Prostate gland (tissue), 2 donors: Measurements from ENCODE around the gene CLDN7. TPM values are rescaled to one million over a fixed set of nuclear protein-coding genes. Genes with fewer than 3 reads are reported as not detected.

ENCODE experiments used
- DNase-seq: peaks from one replicate; pipeline ENCODE4 v3.0.0-alpha.2; 2019; ENCODE audit warnings: low spot score
- H3K27ac ChIP-seq, 2 donors: fragments of 200-600 bp; sonication (generic); 2 replicates each; pipeline ENCODE4 v1.5.1; 2017 to 2019
- H3K27me3 ChIP-seq: fragments of 200-600 bp; sonication (generic); replicated peaks from 2 replicates; pipeline ENCODE4 v1.5.1; 2019; ENCODE audit not compliant: insufficient read depth
- H3K36me3 ChIP-seq, 2 donors: fragments of 200-600 bp; sonication (generic); 1 replicate in 1 of 2; 2 replicates in 1 of 2; pipeline versions ENCODE4 v1.5.1 to v1.8.1; 2017 to 2019
- H3K4me1 ChIP-seq: fragments of 200-600 bp; sonication (generic); replicated peaks from 2 replicates; pipeline ENCODE4 v1.5.1; 2019
- H3K4me3 ChIP-seq, 2 donors: fragments of 200-600 bp; sonication (generic); 2 replicates each; pipeline ENCODE4 v1.5.1; 2017 to 2019
- H3K9me3 ChIP-seq: fragments of 200-600 bp; sonication (generic); 2 replicates; pipeline ENCODE4 v1.5.1; 2017
- POLR2A ChIP-seq: fragments of 450-650 bp; IDR thresholded peaks from one replicate; pipeline ENCODE4 v1.6.1; 2016; ENCODE audit warnings: antibody characterized with exemption, mild to moderate bottlenecking
- POLR2AphosphoS5 ChIP-seq: sonication (generic); formaldehyde crosslinking; IDR thresholded peaks from one replicate; pipeline ENCODE4 v1.6.1; 2017; ENCODE audit warnings: antibody characterized with exemption
- WGBS: methylation state at CpG from one replicate; pipeline ENCODE4 v1.1.5; 2018; 5-methylcytosine and 5-hydroxymethylcytosine counted together
- intact Hi-C: fragments of 100-400 bp; cut with DNase I; formaldehyde crosslinking; loops from one replicate; pipeline ENCODE4 v1.14.2; 2022
- total RNA-seq, 2 donors: library from RNA; depleted of rRNA; stranded (reverse); fragments of >200 nt; gene quantifications; one replicate each; pipeline ENCODE4 v1.1.0, GENCODE V29; 2016
- TF ChIP-seq, protein P1 (sequence below), 4 experiments: fragments of 200-600 bp in 2 of 4; fragments of 450-650 bp in 2 of 4; sonication (generic) in 2 of 4; IDR thresholded peaks; 1 replicate in 3 of 4; 2 replicates in 1 of 4; pipeline ENCODE4 v1.5.1; 2016 to 2019; ENCODE audit warnings: antibody characterized with exemption in 4 of 4, mild to moderate bottlenecking in 2 of 4, moderate library complexity in 2 of 4

The CLDN7 gene
- total RNA-seq, 2 donors from 2014 or later: 42.0 to 45.8 TPM

DNA sequence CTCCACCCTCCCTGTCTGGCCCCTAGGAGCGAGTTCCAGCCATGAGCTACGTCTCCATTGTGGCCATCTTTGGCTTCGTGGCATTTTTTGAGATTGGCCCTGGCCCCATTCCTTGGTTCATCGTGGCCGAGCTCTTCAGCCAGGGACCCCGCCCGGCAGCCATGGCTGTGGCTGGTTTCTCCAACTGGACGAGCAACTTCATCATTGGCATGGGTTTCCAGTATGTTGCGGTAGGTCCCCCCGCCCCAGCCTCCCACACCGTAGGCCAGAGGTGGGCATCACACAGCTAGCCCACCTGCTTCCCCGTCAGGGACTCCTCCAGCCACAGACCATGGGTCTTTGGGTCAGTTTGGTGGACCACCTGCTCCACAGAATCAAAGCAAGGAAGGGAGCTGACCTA, 23.4 kb upstream of the CLDN7 start:
- Histone ChIP-seq H3K9me3 (no peaks in the 10 kb centered on the region), H3K36me3 (no peaks in the 10 kb centered on the region), H3K4me3 (no peak overlapping the region), H3K27me3 (no peaks in the 10 kb centered on the region), H3K4me1 (peaks cover 9% of the 10 kb centered on the region), H3K27ac (no peak overlapping the region)
- intact Hi-C loops: loop anchor here (10.0 kb wide), 1 partner anchor 241 kb away; the partner anchor contains the start of gene SLC16A11
- no peak for TF ChIP-seq POLR2AphosphoS5
- TF ChIP-seq POLR2A: no peak
- TF ChIP-seq, protein P1, sequence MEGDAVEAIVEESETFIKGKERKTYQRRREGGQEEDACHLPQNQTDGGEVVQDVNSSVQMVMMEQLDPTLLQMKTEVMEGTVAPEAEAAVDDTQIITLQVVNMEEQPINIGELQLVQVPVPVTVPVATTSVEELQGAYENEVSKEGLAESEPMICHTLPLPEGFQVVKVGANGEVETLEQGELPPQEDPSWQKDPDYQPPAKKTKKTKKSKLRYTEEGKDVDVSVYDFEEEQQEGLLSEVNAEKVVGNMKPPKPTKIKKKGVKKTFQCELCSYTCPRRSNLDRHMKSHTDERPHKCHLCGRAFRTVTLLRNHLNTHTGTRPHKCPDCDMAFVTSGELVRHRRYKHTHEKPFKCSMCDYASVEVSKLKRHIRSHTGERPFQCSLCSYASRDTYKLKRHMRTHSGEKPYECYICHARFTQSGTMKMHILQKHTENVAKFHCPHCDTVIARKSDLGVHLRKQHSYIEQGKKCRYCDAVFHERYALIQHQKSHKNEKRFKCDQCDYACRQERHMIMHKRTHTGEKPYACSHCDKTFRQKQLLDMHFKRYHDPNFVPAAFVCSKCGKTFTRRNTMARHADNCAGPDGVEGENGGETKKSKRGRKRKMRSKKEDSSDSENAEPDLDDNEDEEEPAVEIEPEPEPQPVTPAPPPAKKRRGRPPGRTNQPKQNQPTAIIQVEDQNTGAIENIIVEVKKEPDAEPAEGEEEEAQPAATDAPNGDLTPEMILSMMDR (IDR thresholded peaks at IDR 0.05): no peak
- no peak for DNase-seq
- WGBS: 88% methylated on average over 11 of the region's 12 CpGs

DNA sequence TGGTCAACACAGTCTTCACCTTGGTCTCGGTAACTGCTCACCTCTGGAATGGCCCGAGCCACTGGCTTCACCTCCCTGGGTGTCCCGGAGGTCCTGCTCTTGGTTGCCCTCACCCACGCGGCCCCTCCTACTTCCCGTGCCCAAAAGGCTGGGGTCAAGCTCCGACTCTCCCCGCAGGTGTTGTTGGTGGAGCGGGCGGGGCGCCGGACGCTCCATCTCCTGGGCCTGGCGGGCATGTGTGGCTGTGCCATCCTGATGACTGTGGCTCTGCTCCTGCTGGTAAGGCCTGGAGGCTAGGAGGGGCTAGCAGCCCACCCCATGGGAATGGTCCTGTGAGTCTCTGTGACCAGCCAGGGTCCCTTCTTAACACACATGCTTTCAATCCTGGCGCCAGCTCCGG, 22.6 kb upstream of the CLDN7 start:
- Histone ChIP-seq H3K4me3 (no peak overlapping the region), H3K27ac (no peak overlapping the region), H3K36me3 (no peaks in the 10 kb centered on the region), H3K4me1 (peaks cover 9% of the 10 kb centered on the region), H3K27me3 (no peaks in the 10 kb centered on the region), H3K9me3 (no peaks in the 10 kb centered on the region)
- DNase-seq: no peak
- 95% methylated on average over 14 of the region's 16 CpGs for WGBS
- intact Hi-C loops: loop anchor here (10.0 kb wide), 1 partner anchor 240 kb away; the partner anchor contains the start of gene SLC16A11
- no peak for TF ChIP-seq POLR2A
- TF ChIP-seq, protein P1 (IDR thresholded peaks at IDR 0.05): no peak
- TF ChIP-seq POLR2AphosphoS5: no peak

GRCh38 chr17:7283471-7284216, 21.4 kb upstream of the CLDN7 start:
- no peaks in the 10 kb centered on the region for H3K27me3 ChIP-seq
- H3K4me3 ChIP-seq: no peak overlapping the region
- intact Hi-C loops: loop anchor here (10.0 kb wide), 1 partner anchor 239 kb away; the partner anchor contains the start of gene SLC16A11
- no peaks in the 10 kb centered on the region for H3K9me3 ChIP-seq
- no peak for TF ChIP-seq POLR2AphosphoS5
- TF ChIP-seq POLR2A: no peak
- TF ChIP-seq, protein P1 (IDR thresholded peaks at IDR 0.05): no peak
- H3K36me3 ChIP-seq: no peaks in the 10 kb centered on the region
- 88% methylated on average over 17 of the region's 18 CpGs for WGBS
- DNase-seq: no peak
- peaks cover 9% of the 10 kb centered on the region for H3K4me1 ChIP-seq
- H3K27ac ChIP-seq: peak overlapping the region in 1 of 2 donors; percentile 27

GRCh38 chr17:7282752-7283321, 20.6 kb upstream of the CLDN7 start:
- no peaks in the 10 kb centered on the region for H3K9me3 ChIP-seq
- 59% methylated on average over 6 of the region's 6 CpGs for WGBS
- intact Hi-C loops: loop anchor here (10.0 kb wide), 1 partner anchor 238 kb away; the partner anchor contains the start of gene SLC16A11
- peak overlapping the region; percentile 77 for H3K27ac ChIP-seq
- H3K36me3 ChIP-seq: no peaks in the 10 kb centered on the region
- no peaks in the 10 kb centered on the region for H3K27me3 ChIP-seq
- H3K4me3 ChIP-seq: peak overlapping the region in 1 of 2 donors; percentile 41
- no peak for DNase-seq
- peaks cover 9% of the 10 kb centered on the region for H3K4me1 ChIP-seq
- TF ChIP-seq POLR2AphosphoS5 (no peak), POLR2A (no peak)
- TF ChIP-seq, protein P1 (IDR thresholded peaks at IDR 0.05): no peak
